GM19324 (cell line): Measurements from ENCODE around the gene JARID2.

Experiments
- ATAC-seq: cut with Tn5 transposase; IDR thresholded peaks from one replicate; pipeline ENCODE4 v1.9.1; 2021; ENCODE audit warnings: mild to moderate bottlenecking, moderate library complexity; ENCODE audit not compliant: unreplicated experiment, low FRiP score

The JARID2 gene

GRCh38 chr6:15349379-15349778 lies 103.5 kb downstream of the JARID2 start:
- no peak for ATAC-seq

GRCh38 chr6:15350386-15351083 lies 104.7 kb downstream of the JARID2 start:
- ATAC-seq, result no peak

GRCh38 chr6:15351631-15352030 lies 105.8 kb downstream of the JARID2 start:
- no peak for ATAC-seq

GRCh38 chr6:15352220-15352619 lies 106.4 kb downstream of the JARID2 start:
- no peak for ATAC-seq

- no peak for ATAC-seq
These were observed 107.0 kb downstream of the JARID2 start for GRCh38 chr6:15352845-15353244.

GRCh38 chr6:15355683-15356099 lies 109.8 kb downstream of the JARID2 start:
- no peak for ATAC-seq

- ATAC-seq, result no peak
These were observed 110.3 kb downstream of the JARID2 start for GRCh38 chr6:15356179-15356578.

GRCh38 chr6:15356937-15357336 lies 111.1 kb downstream of the JARID2 start:
- ATAC-seq, result no peak

GRCh38 chr6:15357782-15358181 lies 111.9 kb downstream of the JARID2 start:
- ATAC-seq, result no peak

- no peak for ATAC-seq
These were observed 112.9 kb downstream of the JARID2 start for GRCh38 chr6:15358579-15359327.

GRCh38 chr6:15359335-15359862 lies 113.5 kb downstream of the JARID2 start:
- ATAC-seq, result peak; percentile 41

- no peak for ATAC-seq
These were observed 114.4 kb downstream of the JARID2 start for GRCh38 chr6:15360300-15360699.

GRCh38 chr6:15361197-15361596 lies 115.3 kb downstream of the JARID2 start:
- no peak for ATAC-seq

- ATAC-seq, result no peak
These were observed 116.6 kb downstream of the JARID2 start for GRCh38 chr6:15362274-15363160.

GRCh38 chr6:15363164-15363522 lies 117.3 kb downstream of the JARID2 start:
- ATAC-seq, result no peak

GRCh38 chr6:15363523-15364400 lies 117.9 kb downstream of the JARID2 start:
- ATAC-seq, result peak; percentile 43

- peak; percentile 5 for ATAC-seq
These were observed 118.7 kb downstream of the JARID2 start for GRCh38 chr6:15364401-15365037.

GRCh38 chr6:15365273-15365687 lies 119.4 kb downstream of the JARID2 start:
- no peak for ATAC-seq

- no peak for ATAC-seq
These were observed 120.2 kb downstream of the JARID2 start for GRCh38 chr6:15366003-15366535.
